K562 (cell line): ENCODE data around the gene TFAP2A. TPM values are rescaled to one million over a fixed set of nuclear protein-coding genes. Genes with fewer than 3 reads are reported as not detected.

Experiments
- ATAC-seq: fragments of 200-7000 bp; cut with Tn5 transposase; 3 replicates; pipeline ENCODE4 v1.9.1; 2020; ENCODE audit warnings: moderate library complexity
- BruUV-seq: library from RNA; stranded (reverse); fragments of 400-500 nt; replicated peaks from 2 replicates; lab custom pipeline; 2021; lab: Mats Ljungman, UMichigan
- CTCF ChIA-PET: fragments of 300-600 bp; formaldehyde crosslinking; extraction: SDS; loops from one replicate; lab custom pipeline; 2021; ENCODE audit warnings: low intra/inter-chr PET ratio; lab: Yijun Ruan, JAX
- POLR2A ChIA-PET: fragments of 300-600, 350-650 bp; sonication (Branson Sonifier 250); formaldehyde crosslinking; extraction: SDS; loops from one replicate; lab custom pipeline; 2021; ENCODE audit warnings: antibody characterized with exemption, inconsistent platforms; lab: Yijun Ruan, JAX
- DNase-seq, 4 experiments: peaks; one replicate each; pipeline versions ENCODE4 v3.0.0 to v3.0.0-alpha.2; 2011 to 2018; ENCODE audit warnings: low spot score in 3 of 4, mixed read lengths in 3 of 4; ENCODE audit errors: extremely low read depth in 1 of 4
- FAIRE-seq: peaks from 2 replicates; lab custom pipeline; 2011; peaks lifted over from hg19 to GRCh38; lab: Jason Lieb, UNC
- H2AFZ ChIP-seq: 2 replicates; pipeline ENCODE4 v1.6.0; 2011; ENCODE audit warnings: low read depth, low read length, control low read depth, inconsistent platforms
- H3K27ac ChIP-seq: fragments of 200-600 bp; 3 replicates; pipeline ENCODE4 v1.8.0; 2011; ENCODE audit warnings: low read depth, mild to moderate bottlenecking, control low read depth, inconsistent platforms, low read length, moderate library complexity, mixed read lengths; ENCODE audit errors: extremely low read depth
- H3K27me3 ChIP-seq, 2 experiments: fragments of 300-600 bp in 1 of 2; 2 replicates in 1 of 2; 3 replicates in 1 of 2; pipeline versions ENCODE4 v1.6.0 to v1.8.0; 2011; ENCODE audit warnings: inconsistent platforms in 2 of 2, low read length in 2 of 2, mild to moderate bottlenecking in 1 of 2, mixed read lengths in 1 of 2, moderate library complexity in 1 of 2; ENCODE audit not compliant: control insufficient read depth in 2 of 2, insufficient read depth in 2 of 2
- H3K36me3 ChIP-seq: fragments of 300-600 bp; 3 replicates; pipeline ENCODE4 v1.8.0; 2011; ENCODE audit warnings: mild to moderate bottlenecking, low read length, inconsistent platforms; ENCODE audit not compliant: control insufficient read depth, insufficient read depth
- H3K4me1 ChIP-seq, 2 experiments: fragments of 200-600 bp in 1 of 2; replicated peaks in 1 of 2; 2 replicates in 1 of 2; 3 replicates in 1 of 2; pipeline versions ENCODE4 v1.5.1 to v1.8.0; 2011; ENCODE audit warnings: inconsistent platforms in 2 of 2, low read length in 2 of 2, mild to moderate bottlenecking in 1 of 2, mixed read lengths in 1 of 2, moderate library complexity in 1 of 2; ENCODE audit not compliant: control insufficient read depth in 2 of 2, insufficient read depth in 2 of 2
- H3K4me2 ChIP-seq: 2 replicates; pipeline ENCODE4 v1.6.1; 2011; ENCODE audit warnings: low read length, control low read depth, inconsistent platforms, mixed read lengths; ENCODE audit not compliant: insufficient read depth
- H3K4me3 ChIP-seq: fragments of 200-600 bp; sonication (generic), shearing (Covaris generic); 2 replicates; pipeline ENCODE4 v1.5.1; 2016; ENCODE audit warnings: control low read depth, inconsistent platforms
- H3K79me2 ChIP-seq: fragments of 200-600 bp; 3 replicates; pipeline ENCODE4 v1.8.0; 2011; ENCODE audit warnings: low read length, inconsistent platforms; ENCODE audit not compliant: control insufficient read depth, insufficient read depth
- H3K9ac ChIP-seq, 2 experiments: 2 replicates each; pipeline versions ENCODE4 v1.6.0 to v1.6.1; 2011; ENCODE audit warnings: low read depth in 2 of 2, low read length in 2 of 2, control low read depth in 1 of 2, inconsistent platforms in 1 of 2, mild to moderate bottlenecking in 1 of 2, mixed read lengths in 1 of 2; ENCODE audit not compliant: insufficient read depth in 1 of 2
- H3K9me1 ChIP-seq: one replicate; pipeline ENCODE4 v1.6.0; 2011; ENCODE audit warnings: inconsistent platforms, mild to moderate bottlenecking, low read length, moderate library complexity; ENCODE audit not compliant: control insufficient read depth, insufficient read depth
- H3K9me3 ChIP-seq: replicated peaks from 2 replicates; pipeline ENCODE4 v1.5.1; 2011; ENCODE audit warnings: low read depth, low read length, inconsistent platforms; ENCODE audit not compliant: control insufficient read depth, insufficient read depth
- H4K20me1 ChIP-seq: replicated peaks from 2 replicates; pipeline ENCODE4 v1.6.1; 2011; ENCODE audit warnings: low read length, inconsistent platforms, mixed read lengths; ENCODE audit not compliant: control insufficient read depth, insufficient read depth
- CBX3 ChIP-seq, 2 experiments: IDR thresholded peaks; 1 replicate in 1 of 2; 2 replicates in 1 of 2; pipeline ENCODE4 v1.6.1; 2012; ENCODE audit warnings: inconsistent platforms in 2 of 2, low read length in 2 of 2, borderline replicate concordance in 1 of 2, control low read depth in 1 of 2
- DDX20 ChIP-seq: fragments of 450-650 bp; IDR thresholded peaks from 2 replicates; pipeline ENCODE4 v1.6.1; 2016; ENCODE audit warnings: missing genetic modification characterization, low read depth, mild to moderate bottlenecking, missing compliant biosample characterization, moderate library complexity
- E2F6 ChIP-seq, 2 experiments: IDR thresholded peaks; 2 replicates each; pipeline ENCODE4 v1.6.1; 2011; ENCODE audit warnings: borderline replicate concordance in 1 of 2, control low read depth in 1 of 2, low read depth in 1 of 2, low read length in 1 of 2, mild to moderate bottlenecking in 1 of 2, mixed read lengths in 1 of 2, moderate library complexity in 1 of 2; ENCODE audit not compliant: insufficient read depth in 1 of 2, insufficient read length in 1 of 2, poor library complexity in 1 of 2, severe bottlenecking in 1 of 2; ENCODE audit errors: extremely low read depth in 1 of 2
- FIP1L1 ChIP-seq: fragments of 200-400 bp; formaldehyde crosslinking; IDR thresholded peaks from 2 replicates; pipeline ENCODE4 v1.6.1; 2018; ENCODE audit warnings: mild to moderate bottlenecking, low read depth, low read length; ENCODE audit not compliant: poor library complexity, severe bottlenecking
- HDAC8 ChIP-seq: fragments of 450-650 bp; IDR thresholded peaks from 2 replicates; pipeline ENCODE4 v1.6.1; 2016; ENCODE audit warnings: mild to moderate bottlenecking, missing genetic modification characterization, moderate library complexity, missing compliant biosample characterization
- MYBL2 ChIP-seq, 2 experiments: fragments of 450-650 bp in 1 of 2; sonication (generic) in 1 of 2; formaldehyde crosslinking in 1 of 2; IDR thresholded peaks; 2 replicates each; pipeline versions ENCODE4 v1.6.1 to v1.8.1; 2017 to 2022; ENCODE audit warnings: borderline replicate concordance in 1 of 2, inconsistent platforms in 1 of 2, low read depth in 1 of 2, mild to moderate bottlenecking in 1 of 2, missing genetic modification reagents in 1 of 2, moderate library complexity in 1 of 2
- RBFOX2 ChIP-seq: fragments of 200-400 bp; formaldehyde crosslinking; IDR thresholded peaks from 2 replicates; pipeline ENCODE4 v1.6.1; 2017; ENCODE audit warnings: low read depth, mild to moderate bottlenecking, low read length, moderate library complexity
- SMARCA4 ChIP-seq: fragments of 450-650 bp; IDR thresholded peaks from 2 replicates; pipeline ENCODE4 v1.6.1; 2016
- SRSF1 ChIP-seq: fragments of 200-400 bp; formaldehyde crosslinking; IDR thresholded peaks from 2 replicates; pipeline ENCODE4 v1.6.1; 2017; ENCODE audit warnings: mild to moderate bottlenecking, low read depth, low read length, moderate library complexity
- ZBTB33 ChIP-seq: sonication (generic); formaldehyde crosslinking; IDR thresholded peaks from 2 replicates; pipeline ENCODE4 v1.8.1; 2023; ENCODE audit warnings: mild to moderate bottlenecking, missing genetic modification reagents
- ZC3H4 ChIP-seq: sonication (generic); formaldehyde crosslinking; IDR thresholded peaks from 2 replicates; pipeline ENCODE4 v1.9.0; 2021; ENCODE audit warnings: missing genetic modification reagents, borderline replicate concordance
- ZNF584 ChIP-seq: fragments of 200-800 bp; sonication (Bioruptor generic); IDR thresholded peaks from 2 replicates; pipeline ENCODE4 v1.6.1; 2016; ENCODE audit warnings: low read depth, mild to moderate bottlenecking, missing genetic modification characterization, missing compliant biosample characterization
- WGBS: fragments of 100-300 bp; shearing (Covaris generic); methylation state at CpG from one replicate; pipeline ENCODE4 v1.1.6; 2016; ENCODE audit warnings: low coverage, mixed read lengths; ENCODE audit not compliant: insufficient coverage; ENCODE audit errors: missing lambda C conversion rate; 5-methylcytosine and 5-hydroxymethylcytosine counted together
- in situ Hi-C: fragments of 300-500 bp; cut with MboI; formaldehyde crosslinking; loops from 4 replicates; pipeline ENCODE4 v1.15.0; 2018; ENCODE audit warnings: inconsistent platforms, mixed read lengths
- intact Hi-C: fragments of 100-400 bp; cut with micrococcal nuclease; formaldehyde crosslinking; loops from 2 replicates; pipeline ENCODE4 v1.14.2; 2022
- polyA plus RNA-seq, 8 experiments: library from polyadenylated mRNA; depleted of rRNA in 4 of 8; stranded (reverse) in 5 of 8; unstranded in 3 of 8; fragments of >200 nt; fragmentation: Nextera tagmentation in 2 of 8; fragmentation: Illumina TruSeq in 1 of 8; extraction: Ambion mirVana in 2 of 8; extraction: Trizol in 1 of 8; gene quantifications; 2 replicates each; pipeline versions ENCODE4 v1.2.1 to v1.2.3, GENCODE V29; 2011 to 2014; ENCODE audit warnings: inconsistent platforms in 1 of 8, missing spikeins in 1 of 8
- total RNA-seq, 7 experiments: library from RNA; depleted of rRNA in 6 of 7; stranded (reverse); fragments of >200 nt in 6 of 7; fragmentation: Illumina TruSeq in 2 of 7; extraction: Trizol in 2 of 7; gene quantifications; 2 replicates each; pipeline versions ENCODE4 v1.2.1 to v1.2.3, GENCODE V29; 2011 to 2021; ENCODE audit warnings: low replicate concordance in 1 of 7

The TFAP2A gene
- total and polyA plus RNA-seq, 9 of the 15 experiments (the other 6 are each of a cell fraction or from before 2014, with no cell fraction given) = 0.14 to 0.53 (median 0.19) TPM; not detected in 1

GRCh38 chr6:10384091-10384609 lies 30.7 kb downstream of the TFAP2A start (continued):
- TF ChIP-seq MYBL2 (IDR thresholded peaks at IDR 0.05; ENCODE audit: low read depth) (no peak), MYBL2 (CRISPR knock-in tag; IDR thresholded peaks at IDR 0.05; ENCODE audit: borderline replicate concordance) (no peak), ZC3H4 (no peak), ZNF584 (CRISPR knock-in tag) (no peak), CBX3 (IDR thresholded peaks at IDR 0.05; ENCODE audit: borderline replicate concordance in 1 of 2, low read length in 2 of 2) (no peak), SMARCA4 (no peak)

- Histone ChIP-seq H3K4me3 (no peak overlapping the region), H3K9ac (0 out of 4 replicates have a peak overlapping the region, but pooled peaks of 1 of the 2 experiments have one; percentile 32)
- WGBS = 63% methylated on average over 28 of the region's 48 CpGs
- TF ChIP-seq FIP1L1 (no peak), SRSF1 (no peak), ZBTB33 (CRISPR knock-in tag) (peak; percentile 48; the same call in 1 of the 2 replicates), E2F6 (IDR thresholded peaks at IDR 0.05; ENCODE audit: borderline replicate concordance in 1 of 2, extremely low read depth in 1 of 2, insufficient read depth in 1 of 2, insufficient read length in 1 of 2, low read depth in 1 of 2, low read length in 1 of 2, poor library complexity in 1 of 2, severe bottlenecking in 1 of 2) (peak; percentile 33 to 58), RBFOX2 (peak; percentile 22; the same call in 1 of the 2 replicates), DDX20 (tag) (no peak), HDAC8 (tag) (no peak)
Observed at GRCh38 chr6:10383331-10384090, 31.4 kb downstream of the TFAP2A start.

More at GRCh38 chr6:10383331-10384090, 31.4 kb downstream of the TFAP2A start:
- Histone ChIP-seq H3K4me2 (no peak overlapping the region), H3K9me3 (no peaks in the 10 kb centered on the region; the same call in 1 of the 2 replicates), H3K27me3 (no peaks in the 10 kb centered on the region), H4K20me1 (no peaks in the 10 kb centered on the region), H2AFZ (peak overlapping the region; percentile 62), H3K4me1 (peaks cover 0 to 13% of the 10 kb centered on the region in 2 experiments; a peak in 1 of 5 replicates), H3K27ac (no peak overlapping the region), H3K79me2 (no peaks in the 10 kb centered on the region), H3K9me1 (no peaks in the 10 kb centered on the region), H3K36me3 (no peaks in the 10 kb centered on the region)
- in situ Hi-C loops (no loop called here), intact Hi-C loops (no loop called here)
- POLR2A ChIA-PET = interaction anchor here (0.7 kb wide), 1 partner anchor 19 kb away, joined by 3 read pairs; no protein-coding TSS in a partner anchor
- CTCF ChIA-PET = no interaction called here
- no peak for FAIRE-seq
- peak in 1 of 4 experiments; percentile 28 for DNase-seq
- peak; percentile 79 for ATAC-seq
- no TSS peak for BruUV-seq
